Caco-2 (cell line): Measurements from ENCODE around the gene DCXR. TPM values are rescaled to one million over a fixed set of nuclear protein-coding genes. Genes with fewer than 3 reads are reported as not detected.

ENCODE experiments used
- BruUV-seq: library from RNA; stranded (reverse); fragments of 400-500 nt; replicated peaks from 2 replicates; lab custom pipeline; 2021; lab: Mats Ljungman, UMichigan
- CTCF ChIA-PET: fragments of 300-600 bp; sonication (Branson Sonifier 250); formaldehyde crosslinking; loops from one replicate; lab custom pipeline; 2022; ENCODE audit warnings: antibody characterized with exemption; lab: Charles Lee
- POLR2A ChIA-PET: fragments of 300-600 bp; sonication (Branson Sonifier 250); formaldehyde crosslinking; loops from one replicate; lab custom pipeline; 2022; ENCODE audit warnings: antibody characterized with exemption; lab: Charles Lee
- DNase-seq, 2 experiments: peaks; one replicate each; pipeline versions ENCODE4 v3.0.0 to v3.0.0-alpha.2; 2020 to 2022
- H3K27me3 ChIP-seq: replicated peaks from 2 replicates; pipeline ENCODE4 v1.6.0; 2011; ENCODE audit warnings: low read length; ENCODE audit not compliant: control insufficient read depth, insufficient read depth
- H3K36me3 ChIP-seq: 2 replicates; pipeline ENCODE4 v1.5.1; 2011; ENCODE audit warnings: low read length; ENCODE audit not compliant: control insufficient read depth, insufficient read depth
- H3K4me1 ChIP-seq: fragments of 250-450 bp; sonication (Bioruptor Pico); 2 replicates; pipeline ENCODE4 v1.5.1; 2020; ENCODE audit warnings: mild to moderate bottlenecking
- H3K4me3 ChIP-seq: 2 replicates; pipeline ENCODE4 v1.5.1; 2011; ENCODE audit warnings: low read depth, mild to moderate bottlenecking, control low read depth, low read length
- H3K9me3 ChIP-seq: fragments of 250-450 bp; sonication (Bioruptor Pico); 2 replicates; pipeline ENCODE4 v1.5.1; 2020; ENCODE audit warnings: mild to moderate bottlenecking, moderate library complexity
- H3K27ac Mint-ChIP-seq: one replicate; pipeline ENCODE4 v1.8.0; 2022; ENCODE audit warnings: mixed read lengths; ENCODE audit not compliant: unreplicated experiment
- H3K27me3 Mint-ChIP-seq: one replicate; pipeline ENCODE4 v1.8.0; 2022; ENCODE audit warnings: mixed read lengths; ENCODE audit not compliant: insufficient read depth, unreplicated experiment
- H3K36me3 Mint-ChIP-seq: one replicate; pipeline ENCODE4 v1.8.0; 2022; ENCODE audit warnings: mild to moderate bottlenecking, mixed read lengths; ENCODE audit not compliant: insufficient read depth, unreplicated experiment
- H3K4me1 Mint-ChIP-seq: one replicate; pipeline ENCODE4 v1.8.0; 2022; ENCODE audit warnings: low read depth, mixed read lengths; ENCODE audit not compliant: unreplicated experiment
- H3K4me3 Mint-ChIP-seq: one replicate; pipeline ENCODE4 v1.8.0; 2022; ENCODE audit warnings: mild to moderate bottlenecking, moderate library complexity, mixed read lengths; ENCODE audit not compliant: unreplicated experiment
- H3K9me3 Mint-ChIP-seq: one replicate; pipeline ENCODE4 v1.8.0; 2022; ENCODE audit warnings: mixed read lengths; ENCODE audit not compliant: unreplicated experiment
- intact Hi-C: fragments of 100-400 bp; cut with micrococcal nuclease; formaldehyde crosslinking; loops from one replicate; pipeline ENCODE4 v1.10.0; 2022; ENCODE audit not compliant: unreplicated experiment
- total RNA-seq: library from RNA; stranded (reverse); gene quantifications from 2 replicates; pipeline ENCODE4 v1.2.3, GENCODE V29; 2022
- TF ChIP-seq, protein P1 (sequence below), 2 experiments: fragments of 200-600 bp in 1 of 2; IDR thresholded peaks; 1 replicate in 1 of 2; 2 replicates in 1 of 2; pipeline versions ENCODE4 v1.5.1 to v1.8.0; 2011 to 2022; ENCODE audit warnings: antibody characterized with exemption in 1 of 2, control low read depth in 1 of 2, inconsistent platforms in 1 of 2, low read depth in 1 of 2, low read length in 1 of 2, mild to moderate bottlenecking in 1 of 2, moderate library complexity in 1 of 2; ENCODE audit not compliant: insufficient read depth in 1 of 2, severe bottlenecking in 1 of 2, unreplicated experiment in 1 of 2

Gene DCXR
- total RNA-seq, 1 experiment from 2014 or later, result 197 TPM

DNA sequence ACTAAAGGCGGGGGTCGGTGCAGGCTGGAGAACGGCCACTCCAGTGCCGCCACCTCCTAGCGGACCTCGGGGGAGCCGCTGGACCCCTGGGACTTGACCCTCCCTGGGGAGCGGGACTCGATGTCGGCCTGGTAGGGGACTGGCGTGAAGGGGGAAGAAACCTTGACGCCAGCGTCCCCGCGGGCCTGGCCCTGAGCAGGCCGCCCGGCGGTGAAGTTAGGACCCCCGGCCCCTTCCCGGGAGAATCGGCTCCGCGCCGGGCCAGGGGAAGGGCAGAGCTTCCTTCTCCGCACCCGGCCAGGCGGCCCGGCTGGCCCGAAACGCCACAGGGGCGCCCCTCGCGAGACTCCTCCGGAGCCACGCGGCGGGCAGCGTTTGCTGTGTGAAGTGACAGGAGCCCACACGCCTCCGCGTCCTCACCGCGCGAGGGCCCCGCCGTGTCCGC is 27.7 kb upstream of the DCXR start:
- CTCF ChIA-PET, result interaction anchor here (0.9 kb wide), 1 partner anchor 35 kb away, joined by 3 read pairs; no protein-coding TSS in a partner anchor
- peak overlapping the region; percentile 74 for H3K4me3 Mint-ChIP-seq
- TF ChIP-seq, protein P1, sequence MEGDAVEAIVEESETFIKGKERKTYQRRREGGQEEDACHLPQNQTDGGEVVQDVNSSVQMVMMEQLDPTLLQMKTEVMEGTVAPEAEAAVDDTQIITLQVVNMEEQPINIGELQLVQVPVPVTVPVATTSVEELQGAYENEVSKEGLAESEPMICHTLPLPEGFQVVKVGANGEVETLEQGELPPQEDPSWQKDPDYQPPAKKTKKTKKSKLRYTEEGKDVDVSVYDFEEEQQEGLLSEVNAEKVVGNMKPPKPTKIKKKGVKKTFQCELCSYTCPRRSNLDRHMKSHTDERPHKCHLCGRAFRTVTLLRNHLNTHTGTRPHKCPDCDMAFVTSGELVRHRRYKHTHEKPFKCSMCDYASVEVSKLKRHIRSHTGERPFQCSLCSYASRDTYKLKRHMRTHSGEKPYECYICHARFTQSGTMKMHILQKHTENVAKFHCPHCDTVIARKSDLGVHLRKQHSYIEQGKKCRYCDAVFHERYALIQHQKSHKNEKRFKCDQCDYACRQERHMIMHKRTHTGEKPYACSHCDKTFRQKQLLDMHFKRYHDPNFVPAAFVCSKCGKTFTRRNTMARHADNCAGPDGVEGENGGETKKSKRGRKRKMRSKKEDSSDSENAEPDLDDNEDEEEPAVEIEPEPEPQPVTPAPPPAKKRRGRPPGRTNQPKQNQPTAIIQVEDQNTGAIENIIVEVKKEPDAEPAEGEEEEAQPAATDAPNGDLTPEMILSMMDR (IDR thresholded peaks at IDR 0.05; ENCODE audit: insufficient read depth in 1 of 2, low read depth in 1 of 2, low read length in 1 of 2, severe bottlenecking in 1 of 2, unreplicated experiment in 1 of 2), result no peak
- Histone ChIP-seq H3K4me1 (peaks cover 12% of the 10 kb centered on the region), H3K4me3 (peak overlapping the region; percentile 59), H3K27me3 (no peaks in the 10 kb centered on the region), H3K36me3 (peaks cover 3% of the 10 kb centered on the region; the same call in 1 of the 2 replicates), H3K9me3 (no peaks in the 10 kb centered on the region)
- no peak overlapping the region for H3K27ac Mint-ChIP-seq
- H3K9me3 Mint-ChIP-seq, result no peaks in the 10 kb centered on the region
- H3K4me1 Mint-ChIP-seq, result no peaks in the 10 kb centered on the region
- DNase-seq, result no peak
- H3K27me3 Mint-ChIP-seq, result no peaks in the 10 kb centered on the region
- H3K36me3 Mint-ChIP-seq, result peaks cover 21% of the 10 kb centered on the region
- POLR2A ChIA-PET, result interaction anchor here (0.8 kb wide), 1 partner anchor 35 kb away, joined by 3 read pairs; no protein-coding TSS in a partner anchor
- BruUV-seq, result no TSS peak
- intact Hi-C loops, result no loop called here

DNA sequence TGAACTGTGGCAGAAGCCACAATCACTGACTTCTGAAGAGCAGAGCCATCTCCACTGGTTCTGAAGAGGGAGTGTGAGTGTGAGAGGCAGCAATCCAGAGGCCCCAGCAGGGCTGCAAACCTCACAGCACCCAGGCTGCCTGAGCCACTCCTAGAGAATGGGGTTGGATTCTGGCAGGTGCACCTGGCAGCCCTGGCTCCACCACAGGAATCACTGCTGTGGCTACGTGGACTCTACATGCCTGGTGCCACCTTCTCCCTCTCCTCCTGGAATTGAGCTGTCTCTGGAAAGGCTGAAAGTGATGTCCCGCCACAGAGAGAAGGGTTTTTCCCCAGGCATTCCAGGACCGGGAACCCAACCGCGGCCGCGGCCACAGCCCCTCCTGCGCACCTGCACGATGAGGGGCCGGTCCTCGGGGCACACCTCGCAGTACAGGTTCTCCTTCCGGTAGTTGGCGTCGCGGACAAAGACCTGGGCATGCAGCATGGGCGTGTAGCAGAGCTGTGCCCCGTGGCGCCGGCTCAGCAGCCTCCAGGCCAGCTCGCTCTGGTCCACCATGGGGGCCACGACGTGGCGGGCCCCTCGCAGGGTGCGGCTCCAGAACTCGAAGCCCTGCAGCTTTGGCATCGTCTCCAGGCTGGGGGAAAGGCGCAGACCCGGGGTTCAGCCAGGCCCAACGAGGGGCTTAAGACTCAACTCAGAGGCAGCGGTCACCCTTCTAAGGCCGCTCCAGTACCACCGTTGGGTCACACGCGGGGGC is 27.1 kb upstream of the DCXR start:
- Mint-ChIP-seq H3K4me1 (no peaks in the 10 kb centered on the region), H3K27me3 (no peaks in the 10 kb centered on the region), H3K9me3 (no peaks in the 10 kb centered on the region), H3K36me3 (peaks cover 27% of the 10 kb centered on the region), H3K4me3 (peak overlapping the region; percentile 74), H3K27ac (no peak overlapping the region)
- Histone ChIP-seq H3K36me3 (peaks cover 3% of the 10 kb centered on the region; the same call in 1 of the 2 replicates), H3K9me3 (no peaks in the 10 kb centered on the region), H3K4me3 (peak overlapping the region; percentile 59), H3K4me1 (peaks cover 12% of the 10 kb centered on the region), H3K27me3 (no peaks in the 10 kb centered on the region)
- BruUV-seq, result TSS peak; percentile 64
- intact Hi-C loops, result no loop called here
- ChIA-PET POLR2A (interaction anchor here (0.8 kb wide), 1 partner anchor 34 kb away, joined by 3 read pairs; no protein-coding TSS in a partner anchor), CTCF (interaction anchor here (0.9 kb wide), 1 partner anchor 34 kb away, joined by 3 read pairs; no protein-coding TSS in a partner anchor)
- TF ChIP-seq, protein P1 (IDR thresholded peaks at IDR 0.05; ENCODE audit: insufficient read depth in 1 of 2, low read depth in 1 of 2, low read length in 1 of 2, severe bottlenecking in 1 of 2, unreplicated experiment in 1 of 2), result no peak
- no peak for DNase-seq
